Measurements from ENCODE around the gene CADPS.

CADPS gene

DNA sequence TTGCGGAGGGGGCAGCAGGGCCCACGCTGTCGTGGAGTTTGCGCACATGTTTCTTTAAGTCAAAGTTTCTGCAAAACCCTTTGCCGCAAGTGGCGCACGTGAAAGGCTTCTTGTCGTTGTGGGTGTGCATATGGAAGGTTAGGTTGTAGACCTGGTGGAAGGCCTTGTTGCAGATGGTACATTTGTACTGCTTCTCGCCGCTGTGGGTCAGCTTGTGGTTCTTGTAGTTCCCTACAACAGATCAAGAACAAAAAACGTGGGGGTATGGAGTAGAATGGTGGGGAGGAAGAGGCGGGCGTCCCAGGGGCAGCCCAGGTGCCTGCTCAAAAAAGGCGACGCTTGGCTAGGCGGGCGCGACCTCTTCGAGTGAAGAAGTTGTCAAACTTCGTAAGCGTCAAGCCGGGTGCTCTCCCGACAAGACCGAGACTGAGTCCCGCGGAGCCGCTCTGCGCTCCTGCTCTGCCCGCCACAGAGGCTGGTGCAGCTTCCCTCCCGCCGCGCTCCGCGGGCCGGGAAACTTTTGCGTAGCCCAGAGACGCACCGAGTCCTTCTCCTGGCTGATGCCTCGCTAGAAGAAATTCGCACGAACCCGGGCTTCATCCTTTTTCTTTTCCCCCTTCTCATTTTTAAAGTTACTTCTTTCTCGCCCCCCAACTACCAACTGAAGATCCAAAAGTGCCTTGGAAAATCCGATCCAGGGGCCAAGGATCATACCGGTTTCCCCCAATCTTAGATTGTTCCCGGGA, 504.9 kb downstream of the CADPS start:
- in situ Hi-C loops (cut with HindIII; ENCODE audit: low pct_ligation_motif_present, low pct_unique_long_range_greater_than_20kb, low sequenced_read_pairs): no loop called here
- DNase-seq: no peak

- no peak for DNase-seq
- in situ Hi-C loops (cut with HindIII; ENCODE audit: low pct_ligation_motif_present, low pct_unique_long_range_greater_than_20kb, low sequenced_read_pairs): no loop called here
Observed at GRCh38 chr3:62369476-62369743, 505.8 kb downstream of the CADPS start.

DNA sequence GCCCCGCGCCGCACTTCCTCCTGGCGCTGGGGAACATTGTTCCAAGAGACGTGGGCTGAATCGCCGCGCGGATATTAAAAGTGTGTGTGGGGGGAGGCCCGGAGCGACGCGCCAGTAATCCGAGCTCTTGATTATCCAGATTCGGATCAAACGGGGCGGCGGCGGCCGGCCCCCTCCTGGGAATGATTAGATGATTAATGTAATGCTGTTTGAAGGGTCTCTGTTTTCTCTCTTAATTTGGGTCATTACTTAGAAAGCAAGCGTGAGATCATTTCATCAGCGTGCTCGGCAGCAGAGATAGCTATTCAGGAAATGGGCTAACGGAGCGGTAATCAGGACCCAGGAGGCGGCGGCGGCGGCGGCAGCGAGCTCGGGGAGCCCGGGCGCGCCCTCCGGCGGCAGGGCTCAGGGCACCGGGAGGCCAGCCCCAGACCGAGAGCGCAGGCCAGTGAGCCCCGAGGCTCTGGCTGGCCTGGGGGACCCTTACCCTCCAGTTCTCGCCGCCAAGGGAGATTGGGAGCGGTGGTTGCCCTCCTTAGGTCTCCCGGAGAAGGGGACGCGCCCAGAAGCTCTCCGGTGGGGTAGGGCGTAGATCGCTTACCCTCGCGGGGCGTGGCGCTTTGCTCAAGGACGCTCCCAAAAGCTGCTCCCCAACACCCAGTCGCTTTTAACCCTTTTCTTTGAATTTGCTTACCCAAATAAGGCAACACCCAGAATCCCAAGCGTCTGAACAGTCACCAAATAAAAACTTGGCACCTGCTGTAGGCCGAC, 506.3 kb downstream of the CADPS start:
- in situ Hi-C loops (cut with HindIII; ENCODE audit: low pct_ligation_motif_present, low pct_unique_long_range_greater_than_20kb, low sequenced_read_pairs): no loop called here
- no peak for DNase-seq

GRCh38 chr3:62368290-62368704, 506.9 kb downstream of the CADPS start:
- in situ Hi-C loops (cut with HindIII; ENCODE audit: low pct_ligation_motif_present, low pct_unique_long_range_greater_than_20kb, low sequenced_read_pairs): no loop called here
- no peak for DNase-seq

GRCh38 chr3:62367763-62368195, 507.4 kb downstream of the CADPS start:
- in situ Hi-C loops (cut with HindIII; ENCODE audit: low pct_ligation_motif_present, low pct_unique_long_range_greater_than_20kb, low sequenced_read_pairs): no loop called here
- no peak for DNase-seq

GRCh38 chr3:62366126-62366484, 509.1 kb downstream of the CADPS start:
- DNase-seq: no peak
- in situ Hi-C loops (cut with HindIII; ENCODE audit: low pct_ligation_motif_present, low pct_unique_long_range_greater_than_20kb, low sequenced_read_pairs): no loop called here

- DNase-seq: no peak
- in situ Hi-C loops (cut with HindIII; ENCODE audit: low pct_ligation_motif_present, low pct_unique_long_range_greater_than_20kb, low sequenced_read_pairs): no loop called here
Observed at GRCh38 chr3:62365391-62366125, 509.7 kb downstream of the CADPS start.

- in situ Hi-C loops (cut with HindIII; ENCODE audit: low pct_ligation_motif_present, low pct_unique_long_range_greater_than_20kb, low sequenced_read_pairs): no loop called here
- DNase-seq: no peak
Observed at GRCh38 chr3:62364191-62364590, 511.0 kb downstream of the CADPS start.

DNA sequence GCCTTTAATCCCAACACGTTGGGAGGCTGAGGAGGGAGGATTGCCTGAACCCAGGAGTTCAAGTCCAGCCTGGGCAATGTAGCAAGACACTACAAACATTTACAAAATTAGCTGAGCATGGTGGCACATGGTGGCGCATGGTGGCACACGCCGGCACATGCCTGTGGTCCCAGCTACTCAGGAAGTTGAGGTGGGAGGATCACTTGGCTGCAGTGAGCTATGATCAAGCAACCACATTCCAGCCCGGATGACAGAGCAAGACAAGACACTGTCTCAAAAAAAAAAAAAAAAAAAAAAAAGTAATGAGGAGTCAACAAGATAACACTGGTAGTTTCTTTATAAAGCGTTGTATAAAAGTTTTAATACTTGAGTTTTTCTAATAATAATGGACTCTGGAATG, 511.9 kb downstream of the CADPS start:
- no peak for DNase-seq
- in situ Hi-C loops (cut with HindIII; ENCODE audit: low pct_ligation_motif_present, low pct_unique_long_range_greater_than_20kb, low sequenced_read_pairs): no loop called here

DNA sequence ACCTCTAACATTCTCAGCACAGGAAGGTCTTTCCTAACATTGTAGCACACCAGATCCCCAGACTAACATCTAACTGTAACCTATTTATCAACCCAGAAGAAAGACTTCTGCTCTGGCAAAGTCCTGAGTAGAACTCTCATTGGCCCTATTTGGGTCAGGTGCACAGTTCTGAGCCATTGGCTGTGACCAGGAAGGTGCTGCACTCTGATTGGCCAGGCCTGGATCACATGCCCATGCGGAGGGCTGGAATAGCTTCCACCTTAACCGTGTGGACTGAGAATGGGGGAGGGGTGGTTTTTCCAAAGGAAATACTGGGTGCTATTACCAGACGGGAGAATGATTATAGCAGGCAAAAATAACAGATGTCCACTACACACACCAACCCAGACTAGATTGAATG, 513.4 kb downstream of the CADPS start:
- in situ Hi-C loops (cut with HindIII; ENCODE audit: low pct_ligation_motif_present, low pct_unique_long_range_greater_than_20kb, low sequenced_read_pairs): no loop called here
- DNase-seq: no peak

- DNase-seq: peak; percentile 30
- in situ Hi-C loops (cut with HindIII; ENCODE audit: low pct_ligation_motif_present, low pct_unique_long_range_greater_than_20kb, low sequenced_read_pairs): no loop called here
Observed at GRCh38 chr3:62361261-62361660, 514.0 kb downstream of the CADPS start.

DNA sequence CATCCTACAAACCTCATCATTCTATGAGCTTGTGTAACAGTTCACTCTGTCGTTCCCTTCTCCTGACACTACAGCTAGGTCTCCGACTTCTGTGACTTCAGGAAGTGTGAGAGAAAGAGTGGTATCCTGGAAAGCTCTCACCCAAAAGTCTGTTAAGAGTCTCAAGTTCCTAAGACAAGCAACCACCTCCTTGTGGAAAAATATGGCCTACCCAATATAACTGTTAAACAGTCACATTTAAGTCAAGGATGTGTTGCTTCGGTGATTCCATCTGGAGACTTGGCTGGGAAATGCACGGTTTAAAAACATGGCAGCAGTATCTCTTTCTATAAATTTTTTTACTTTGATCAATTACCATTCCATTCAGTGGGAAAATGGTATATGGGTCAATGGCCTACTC, 515.7 kb downstream of the CADPS start:
- no peak for DNase-seq
- in situ Hi-C loops (cut with HindIII; ENCODE audit: low pct_ligation_motif_present, low pct_unique_long_range_greater_than_20kb, low sequenced_read_pairs): no loop called here

GRCh38 chr3:62356356-62356755, 518.9 kb downstream of the CADPS start:
- no peak for DNase-seq
- in situ Hi-C loops (cut with HindIII; ENCODE audit: low pct_ligation_motif_present, low pct_unique_long_range_greater_than_20kb, low sequenced_read_pairs): no loop called here

GRCh38 chr3:62355703-62356102, 519.5 kb downstream of the CADPS start:
- in situ Hi-C loops (cut with HindIII; ENCODE audit: low pct_ligation_motif_present, low pct_unique_long_range_greater_than_20kb, low sequenced_read_pairs): no loop called here
- DNase-seq: no peak

All from ACHN (cell line).